Calu3 (cell line): ENCODE results near the gene SFMBT2. TPM values are rescaled to one million over a fixed set of nuclear protein-coding genes. Genes with fewer than 3 reads are reported as not detected.

Experiments
- BruUV-seq: library from RNA; stranded (reverse); fragments of 400-500 nt; replicated peaks from 2 replicates; lab custom pipeline; 2021; lab: Mats Ljungman, UMichigan
- CTCF ChIA-PET: fragments of 300-600 bp; sonication (Branson Sonifier 250); formaldehyde crosslinking; loops from one replicate; lab custom pipeline; 2022; ENCODE audit warnings: antibody characterized with exemption; lab: Charles Lee
- DNase-seq: peaks from one replicate; pipeline ENCODE4 v3.0.0; 2022
- H3K27ac Mint-ChIP-seq: one replicate; pipeline ENCODE4 v1.8.0; 2022; ENCODE audit warnings: mixed read lengths; ENCODE audit not compliant: unreplicated experiment
- H3K27me3 Mint-ChIP-seq: one replicate; pipeline ENCODE4 v1.8.0; 2022; ENCODE audit warnings: mixed read lengths; ENCODE audit not compliant: unreplicated experiment
- H3K36me3 Mint-ChIP-seq: one replicate; pipeline ENCODE4 v1.8.0; 2022; ENCODE audit warnings: mild to moderate bottlenecking, moderate library complexity, mixed read lengths; ENCODE audit not compliant: insufficient read depth, unreplicated experiment
- H3K4me1 Mint-ChIP-seq: one replicate; pipeline ENCODE4 v1.8.0; 2022; ENCODE audit warnings: mild to moderate bottlenecking, low read depth, mixed read lengths; ENCODE audit not compliant: unreplicated experiment
- H3K4me3 Mint-ChIP-seq: one replicate; pipeline ENCODE4 v1.8.0; 2022; ENCODE audit warnings: mild to moderate bottlenecking, low read depth, moderate library complexity, mixed read lengths; ENCODE audit not compliant: unreplicated experiment
- H3K9me3 Mint-ChIP-seq: one replicate; pipeline ENCODE4 v1.8.0; 2022; ENCODE audit warnings: low read depth, mixed read lengths; ENCODE audit not compliant: unreplicated experiment
- intact Hi-C: fragments of 100-400 bp; cut with micrococcal nuclease; formaldehyde crosslinking; loops from one replicate; pipeline ENCODE4 v1.10.0; 2022; ENCODE audit not compliant: unreplicated experiment
- total RNA-seq: library from RNA; stranded (reverse); gene quantifications from 2 replicates; pipeline ENCODE4 v1.2.3, GENCODE V29; 2022
- TF ChIP-seq, protein P1 (sequence below): fragments of 200-600 bp; IDR thresholded peaks from one replicate; pipeline ENCODE4 v1.8.0; 2022; ENCODE audit warnings: antibody characterized with exemption; ENCODE audit not compliant: unreplicated experiment

SFMBT2 gene
- total RNA-seq, 1 experiment from 2014 or later: 0.64 TPM

DNA sequence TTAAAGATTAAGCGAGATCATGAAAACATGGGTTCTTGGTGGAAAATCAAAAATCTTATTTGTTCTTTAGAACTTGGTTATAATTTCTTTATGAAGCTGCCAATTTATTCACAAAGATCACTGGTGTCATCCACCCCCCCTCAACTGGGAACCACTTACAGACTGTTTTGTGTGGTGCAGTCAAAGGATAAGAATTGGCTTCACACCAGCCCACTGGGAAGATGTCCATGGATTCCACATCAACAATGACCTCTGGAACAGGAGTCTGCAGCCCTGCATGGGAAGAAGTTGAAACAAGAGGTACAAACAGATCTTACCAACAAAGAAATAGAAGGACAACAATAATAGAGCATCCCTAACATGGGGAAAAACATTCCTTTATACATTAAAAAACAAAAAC, 205.2 kb downstream of the SFMBT2 start:
- TF ChIP-seq, protein P1, sequence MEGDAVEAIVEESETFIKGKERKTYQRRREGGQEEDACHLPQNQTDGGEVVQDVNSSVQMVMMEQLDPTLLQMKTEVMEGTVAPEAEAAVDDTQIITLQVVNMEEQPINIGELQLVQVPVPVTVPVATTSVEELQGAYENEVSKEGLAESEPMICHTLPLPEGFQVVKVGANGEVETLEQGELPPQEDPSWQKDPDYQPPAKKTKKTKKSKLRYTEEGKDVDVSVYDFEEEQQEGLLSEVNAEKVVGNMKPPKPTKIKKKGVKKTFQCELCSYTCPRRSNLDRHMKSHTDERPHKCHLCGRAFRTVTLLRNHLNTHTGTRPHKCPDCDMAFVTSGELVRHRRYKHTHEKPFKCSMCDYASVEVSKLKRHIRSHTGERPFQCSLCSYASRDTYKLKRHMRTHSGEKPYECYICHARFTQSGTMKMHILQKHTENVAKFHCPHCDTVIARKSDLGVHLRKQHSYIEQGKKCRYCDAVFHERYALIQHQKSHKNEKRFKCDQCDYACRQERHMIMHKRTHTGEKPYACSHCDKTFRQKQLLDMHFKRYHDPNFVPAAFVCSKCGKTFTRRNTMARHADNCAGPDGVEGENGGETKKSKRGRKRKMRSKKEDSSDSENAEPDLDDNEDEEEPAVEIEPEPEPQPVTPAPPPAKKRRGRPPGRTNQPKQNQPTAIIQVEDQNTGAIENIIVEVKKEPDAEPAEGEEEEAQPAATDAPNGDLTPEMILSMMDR: no peak
- no peak overlapping the region for H3K27ac Mint-ChIP-seq
- intact Hi-C loops: no loop called here
- no peaks in the 10 kb centered on the region for H3K36me3 Mint-ChIP-seq
- no peak for DNase-seq
- no peaks in the 10 kb centered on the region for H3K4me1 Mint-ChIP-seq
- CTCF ChIA-PET: interaction anchor here (0.6 kb wide), 1 partner anchor 119 kb away, joined by 3 read pairs; no protein-coding TSS in a partner anchor
- H3K4me3 Mint-ChIP-seq: no peak overlapping the region
- no peaks in the 10 kb centered on the region for H3K9me3 Mint-ChIP-seq
- no TSS peak for BruUV-seq
- H3K27me3 Mint-ChIP-seq: peaks cover 23% of the 10 kb centered on the region

DNA sequence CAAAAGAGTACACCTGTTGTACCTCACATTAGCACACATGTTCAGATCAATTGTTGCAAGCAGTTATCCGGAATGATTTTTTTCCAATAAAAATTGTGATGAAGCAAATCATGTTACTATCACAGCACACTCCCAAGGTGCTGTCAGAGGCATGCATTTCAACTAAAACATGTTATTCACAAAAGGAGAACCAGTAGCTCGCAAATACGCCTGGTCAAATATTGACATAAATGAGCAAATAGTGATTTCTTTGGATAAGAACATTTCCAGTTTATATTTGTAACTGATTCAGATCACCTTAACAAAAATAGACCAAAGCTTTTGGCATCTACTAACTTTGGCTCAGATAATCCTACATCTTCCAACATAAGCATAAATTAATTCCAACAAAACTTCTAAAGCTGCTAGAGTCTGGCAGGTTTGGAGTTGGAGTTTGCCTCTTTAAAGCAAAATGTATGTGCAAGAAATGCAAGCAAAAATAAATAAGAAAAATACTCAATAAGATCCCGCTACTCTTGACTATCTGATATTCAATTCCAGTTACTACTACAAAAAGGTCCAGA, 208.0 kb downstream of the SFMBT2 start:
- intact Hi-C loops: no loop called here
- Mint-ChIP-seq H3K9me3 (no peaks in the 10 kb centered on the region), H3K27me3 (peaks cover 14% of the 10 kb centered on the region), H3K4me1 (no peaks in the 10 kb centered on the region), H3K36me3 (no peaks in the 10 kb centered on the region), H3K4me3 (no peak overlapping the region), H3K27ac (no peak overlapping the region)
- TF ChIP-seq, protein P1: no peak
- BruUV-seq: no TSS peak
- DNase-seq: no peak
- CTCF ChIA-PET: no interaction called here

DNA sequence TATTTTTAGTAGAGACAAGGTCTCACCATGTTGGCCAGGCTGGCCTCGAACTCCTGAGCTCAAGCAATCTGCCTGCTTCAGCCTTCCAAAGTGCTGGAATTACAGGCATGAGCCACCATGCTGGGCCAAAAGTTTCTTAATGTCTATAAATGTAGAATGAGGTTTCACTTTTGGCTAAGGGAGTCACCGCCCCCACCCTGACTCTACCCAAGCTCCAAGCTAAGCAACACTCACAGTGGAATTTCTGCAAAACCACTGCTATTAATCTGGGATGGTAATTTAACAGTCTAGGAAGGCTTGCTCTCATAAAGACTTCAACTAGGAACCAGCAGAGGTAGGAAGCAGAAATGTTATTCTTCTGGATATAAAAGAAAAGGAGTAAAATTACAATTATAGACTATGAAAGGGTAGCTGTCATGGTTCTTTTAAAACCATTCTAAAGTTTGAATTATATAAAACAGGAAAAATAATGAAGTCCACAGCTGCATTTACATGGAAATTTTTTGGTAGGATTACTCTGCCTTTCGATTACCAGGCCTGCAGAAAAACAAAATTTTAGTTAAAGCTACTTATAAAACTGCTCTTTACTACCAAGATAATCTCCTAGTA, 211.6 kb downstream of the SFMBT2 start:
- CTCF ChIA-PET: interaction anchor here (0.7 kb wide), 1 partner anchor 58 kb away, joined by 3 read pairs; no protein-coding TSS in a partner anchor
- Mint-ChIP-seq H3K36me3 (no peaks in the 10 kb centered on the region), H3K27ac (no peak overlapping the region)

DNA sequence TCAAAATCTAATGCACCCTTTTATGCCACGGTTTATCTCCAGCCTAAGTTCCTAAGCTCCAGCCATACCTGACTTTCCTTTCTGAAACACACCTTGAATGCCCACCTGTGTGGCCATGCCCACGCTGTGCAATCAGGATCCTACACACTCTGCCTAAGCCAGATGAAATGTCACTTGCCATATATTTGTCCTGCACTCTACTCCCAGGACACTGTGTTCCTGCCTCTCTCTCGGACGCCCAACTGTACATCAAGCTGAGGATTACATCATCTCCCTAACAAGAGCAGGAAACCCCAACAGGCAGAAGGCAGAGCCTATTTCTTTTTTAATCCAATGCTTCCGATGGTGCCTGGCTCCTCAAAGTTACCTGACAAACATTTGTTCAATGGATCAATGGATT, 214.6 kb downstream of the SFMBT2 start:
- no peak for DNase-seq
- CTCF ChIA-PET: no interaction called here
- Mint-ChIP-seq H3K27me3 (peaks cover 42% of the 10 kb centered on the region), H3K4me3 (no peak overlapping the region), H3K27ac (no peak overlapping the region), H3K9me3 (no peaks in the 10 kb centered on the region), H3K4me1 (no peaks in the 10 kb centered on the region), H3K36me3 (no peaks in the 10 kb centered on the region)
- no TSS peak for BruUV-seq
- TF ChIP-seq, protein P1: no peak
- intact Hi-C loops: no loop called here

More for the DNA sequence above, 211.6 kb downstream of the SFMBT2 start:
- no peak for DNase-seq
- Mint-ChIP-seq H3K4me3 (no peak overlapping the region), H3K27me3 (peaks cover 29% of the 10 kb centered on the region), H3K4me1 (no peaks in the 10 kb centered on the region), H3K9me3 (no peaks in the 10 kb centered on the region)
- TF ChIP-seq, protein P1: no peak
- intact Hi-C loops: no loop called here
- BruUV-seq: no TSS peak
